NT2/D1 (cell line): ENCODE measurements around the gene SGTA.

ENCODE experiments used
- SUZ12 ChIP-seq: IDR thresholded peaks from 2 replicates; pipeline ENCODE4 v1.6.1; 2011; ENCODE audit not compliant: insufficient read length, insufficient read depth; ENCODE audit errors: extremely low read depth
- YY1 ChIP-seq: IDR thresholded peaks from 2 replicates; pipeline ENCODE4 v1.6.1; 2011; ENCODE audit not compliant: insufficient read length, insufficient read depth
- ZNF274 ChIP-seq: IDR thresholded peaks from 2 replicates; pipeline ENCODE4 v1.6.1; 2011; ENCODE audit warnings: mild to moderate bottlenecking, low read depth, low read length

- TF ChIP-seq YY1 (no peak), ZNF274 (no peak), SUZ12 (no peak)
Measured at GRCh38 chr19:2793577-2793976, 10.5 kb upstream of the SGTA start.
